OCI-LY7 (cell line): ENCODE results near the gene NUP62. TPM values are rescaled to one million over a fixed set of nuclear protein-coding genes. Genes with fewer than 3 reads are reported as not detected.

Experiments used
- BruUV-seq: library from RNA; stranded (reverse); fragments of 400-500 nt; replicated peaks from 2 replicates; lab custom pipeline; 2021; lab: Mats Ljungman, UMichigan
- CTCF ChIA-PET: fragments of 300-600 bp; sonication (Branson Sonifier 250); formaldehyde crosslinking; loops from one replicate; lab custom pipeline; 2022; ENCODE audit warnings: antibody characterized with exemption; ENCODE audit not compliant: unreplicated experiment; lab: Charles Lee
- POLR2A ChIA-PET: fragments of 300-600 bp; sonication (Branson Sonifier 250); formaldehyde crosslinking; loops from one replicate; lab custom pipeline; 2022; ENCODE audit warnings: antibody characterized with exemption; lab: Charles Lee
- DNase-seq: peaks from one replicate; pipeline ENCODE4 v3.0.0-alpha.2; 2015; ENCODE audit warnings: low spot score
- H2AFZ ChIP-seq: fragments of 200-600 bp; sonication (generic), shearing (Covaris generic); 2 replicates; pipeline ENCODE4 v1.6.1; 2014; ENCODE audit warnings: mild to moderate bottlenecking, antibody characterized with exemption, low read length, moderate library complexity
- H3K27ac ChIP-seq: fragments of 200-600 bp; sonication (generic); 2 replicates; pipeline ENCODE4 v1.5.1; 2014; ENCODE audit warnings: mixed run types, low read depth, mild to moderate bottlenecking, moderate library complexity, low read length, inconsistent platforms; ENCODE audit not compliant: poor library complexity, severe bottlenecking
- H3K36me3 ChIP-seq: fragments of 200-600 bp; sonication (generic); 2 replicates; pipeline ENCODE4 v1.6.1; 2014; ENCODE audit warnings: mild to moderate bottlenecking, antibody characterized with exemption, low read length, moderate library complexity, mixed read lengths; ENCODE audit not compliant: insufficient read depth
- H3K4me1 ChIP-seq: fragments of 200-600 bp; sonication (generic); 2 replicates; pipeline ENCODE4 v1.5.1; 2014; ENCODE audit warnings: mild to moderate bottlenecking, low read length; ENCODE audit not compliant: insufficient read depth, poor library complexity, severe bottlenecking
- H3K4me2 ChIP-seq: fragments of 200-600 bp; sonication (generic); 2 replicates; pipeline ENCODE4 v1.6.1; 2014; ENCODE audit warnings: mild to moderate bottlenecking, low read length
- H3K4me3 ChIP-seq: fragments of 200-600 bp; sonication (generic); 2 replicates; pipeline ENCODE4 v1.5.1; 2014; ENCODE audit warnings: mild to moderate bottlenecking, low read depth, low read length; ENCODE audit not compliant: poor library complexity, severe bottlenecking
- H3K79me2 ChIP-seq: fragments of 200-600 bp; sonication (generic); 2 replicates; pipeline ENCODE4 v1.6.1; 2016; ENCODE audit warnings: low read depth, mild to moderate bottlenecking, low read length, moderate library complexity, mixed read lengths; ENCODE audit not compliant: insufficient read depth
- H3K9me2 ChIP-seq: fragments of 200-600 bp; sonication (generic); 2 replicates; pipeline ENCODE4 v1.6.1; 2016; ENCODE audit warnings: mild to moderate bottlenecking, low read length, mixed read lengths; ENCODE audit not compliant: insufficient read depth
- H3K9me3 ChIP-seq: fragments of 200-600 bp; sonication (generic); 2 replicates; pipeline ENCODE4 v1.6.1; 2014; ENCODE audit warnings: mild to moderate bottlenecking, mixed run types, low read length, mixed read lengths
- H4K20me1 ChIP-seq: fragments of 200-600 bp; sonication (generic); 2 replicates; pipeline ENCODE4 v1.6.1; 2014; ENCODE audit warnings: mild to moderate bottlenecking, antibody characterized with exemption, low read length, moderate library complexity, mixed read lengths; ENCODE audit not compliant: insufficient read depth
- EZH2phosphoT487 ChIP-seq: fragments of 200-600 bp; sonication (generic); IDR thresholded peaks from 2 replicates; pipeline ENCODE4 v1.6.1; 2018; ENCODE audit warnings: low read depth, borderline replicate concordance, mild to moderate bottlenecking, mixed run types, antibody characterized with exemption, low read length, moderate library complexity, mixed read lengths
- intact Hi-C: fragments of 100-400 bp; cut with micrococcal nuclease; formaldehyde crosslinking; loops from one replicate; pipeline ENCODE4 v1.10.0; 2022; ENCODE audit not compliant: unreplicated experiment
- total RNA-seq, 2 experiments: library from RNA; depleted of rRNA in 1 of 2; stranded (reverse); fragments of >200 nt in 1 of 2; shearing (Covaris generic) in 1 of 2; gene quantifications; 2 replicates each; pipeline ENCODE4 v1.2.3, GENCODE V29; 2014 to 2022
- TF ChIP-seq, protein P1 (sequence below): fragments of 200-600 bp; sonication (generic); conservative IDR thresholded peaks from 2 replicates; pipeline ENCODE4 v1.5.1; 2014; ENCODE audit warnings: mild to moderate bottlenecking, antibody characterized with exemption, low read length, moderate library complexity, mixed read lengths

NUP62 gene
- total RNA-seq, 2 experiments from 2014 or later, result 75.6 to 76.3 TPM

DNA sequence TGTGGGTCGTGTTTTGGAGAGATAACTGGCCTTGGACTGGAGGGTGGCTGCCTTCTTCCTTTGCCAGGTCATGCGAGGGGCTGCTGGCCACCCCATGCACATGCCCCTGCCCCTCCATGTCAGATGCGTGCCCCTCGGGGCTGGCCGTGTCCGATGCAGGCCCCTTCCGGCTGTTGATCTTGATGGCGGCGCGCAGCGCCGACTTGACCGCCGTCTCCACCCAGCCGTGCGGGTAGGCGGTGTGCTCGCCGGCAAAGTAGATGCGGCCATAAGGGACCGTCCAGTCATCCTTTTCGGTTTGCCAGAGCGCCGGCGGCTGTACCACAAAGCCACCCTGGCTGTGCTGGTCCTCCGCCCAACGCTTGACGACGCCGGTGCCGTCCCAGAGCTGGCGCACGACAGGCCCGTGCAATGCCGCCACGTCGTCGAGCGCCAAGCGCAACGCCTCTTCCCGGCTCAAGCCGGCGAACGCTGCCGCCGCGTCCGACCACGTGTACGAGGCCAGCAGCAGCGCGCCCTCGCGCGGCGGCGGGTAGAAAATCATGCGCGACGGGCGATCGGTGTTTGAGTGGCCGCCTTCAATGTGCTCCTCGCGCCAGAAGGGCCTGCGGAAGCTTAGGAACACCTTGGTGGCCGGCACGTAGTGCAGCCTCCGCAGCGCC, 39.5 kb downstream of the NUP62 start:
- no peak for TF ChIP-seq EZH2phosphoT487
- TF ChIP-seq, protein P1, sequence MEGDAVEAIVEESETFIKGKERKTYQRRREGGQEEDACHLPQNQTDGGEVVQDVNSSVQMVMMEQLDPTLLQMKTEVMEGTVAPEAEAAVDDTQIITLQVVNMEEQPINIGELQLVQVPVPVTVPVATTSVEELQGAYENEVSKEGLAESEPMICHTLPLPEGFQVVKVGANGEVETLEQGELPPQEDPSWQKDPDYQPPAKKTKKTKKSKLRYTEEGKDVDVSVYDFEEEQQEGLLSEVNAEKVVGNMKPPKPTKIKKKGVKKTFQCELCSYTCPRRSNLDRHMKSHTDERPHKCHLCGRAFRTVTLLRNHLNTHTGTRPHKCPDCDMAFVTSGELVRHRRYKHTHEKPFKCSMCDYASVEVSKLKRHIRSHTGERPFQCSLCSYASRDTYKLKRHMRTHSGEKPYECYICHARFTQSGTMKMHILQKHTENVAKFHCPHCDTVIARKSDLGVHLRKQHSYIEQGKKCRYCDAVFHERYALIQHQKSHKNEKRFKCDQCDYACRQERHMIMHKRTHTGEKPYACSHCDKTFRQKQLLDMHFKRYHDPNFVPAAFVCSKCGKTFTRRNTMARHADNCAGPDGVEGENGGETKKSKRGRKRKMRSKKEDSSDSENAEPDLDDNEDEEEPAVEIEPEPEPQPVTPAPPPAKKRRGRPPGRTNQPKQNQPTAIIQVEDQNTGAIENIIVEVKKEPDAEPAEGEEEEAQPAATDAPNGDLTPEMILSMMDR, result peak; percentile 72
- H2AFZ ChIP-seq, result peak overlapping the region; percentile 5; the same call in 1 of the 2 replicates
- no peaks in the 10 kb centered on the region for H3K9me2 ChIP-seq
- intact Hi-C loops, result no loop called here
- peaks cover 5% of the 10 kb centered on the region for H3K4me1 ChIP-seq
- no TSS peak for BruUV-seq
- H4K20me1 ChIP-seq, result no peaks in the 10 kb centered on the region
- H3K27ac ChIP-seq, result no peak overlapping the region
- no peaks in the 10 kb centered on the region for H3K79me2 ChIP-seq
- CTCF ChIA-PET, result no interaction called here
- DNase-seq, result peak; percentile 58
- peak overlapping the region; percentile 87 for H3K4me2 ChIP-seq
- H3K4me3 ChIP-seq, result peak overlapping the region; percentile 60
- no peaks in the 10 kb centered on the region for H3K36me3 ChIP-seq
- no peaks in the 10 kb centered on the region for H3K9me3 ChIP-seq
- POLR2A ChIA-PET, result no interaction called here

DNA sequence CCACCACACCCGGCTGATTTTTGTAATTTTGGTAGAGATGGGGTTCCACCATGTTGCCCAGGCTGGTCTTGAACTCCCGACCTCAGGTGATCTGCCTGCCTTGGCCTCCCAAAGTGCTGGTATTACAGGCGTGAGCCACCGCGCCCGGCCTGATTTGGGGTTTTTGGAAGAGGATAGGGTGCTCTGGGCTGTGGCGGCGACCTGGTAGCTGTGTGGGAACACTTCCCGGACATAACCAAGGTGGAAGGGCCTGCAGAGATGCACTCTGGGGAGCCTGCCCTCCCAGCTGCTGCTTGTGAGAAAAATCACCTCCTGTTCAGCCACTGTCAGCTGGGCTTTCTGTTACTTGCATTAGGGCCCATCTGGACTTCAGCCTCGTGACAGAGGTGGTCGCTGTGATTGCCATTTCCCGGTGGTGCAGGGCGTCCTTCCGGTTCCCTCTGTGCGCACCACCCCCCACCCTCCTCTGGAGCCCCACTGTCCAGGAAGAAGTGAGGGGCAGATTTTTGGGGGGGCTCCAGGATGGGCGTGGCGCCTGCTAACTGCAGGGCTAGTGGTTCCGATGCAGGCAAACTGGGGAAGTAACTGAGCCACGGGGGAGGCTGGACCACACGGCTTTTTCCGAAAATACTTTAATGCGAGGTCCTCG, 40.1 kb downstream of the NUP62 start:
- no peak overlapping the region for H2AFZ ChIP-seq
- H3K4me3 ChIP-seq, result no peak overlapping the region
- no peaks in the 10 kb centered on the region for H3K9me3 ChIP-seq
- no peaks in the 10 kb centered on the region for H3K79me2 ChIP-seq
- H3K36me3 ChIP-seq, result no peaks in the 10 kb centered on the region
- H3K4me2 ChIP-seq, result no peak overlapping the region
- peaks cover 5% of the 10 kb centered on the region for H3K4me1 ChIP-seq
- ChIA-PET POLR2A (no interaction called here), CTCF (no interaction called here)
- no peaks in the 10 kb centered on the region for H3K9me2 ChIP-seq
- intact Hi-C loops, result no loop called here
- no peak for DNase-seq
- no TSS peak for BruUV-seq
- TF ChIP-seq, protein P1, result no peak
- TF ChIP-seq EZH2phosphoT487, result no peak
- H3K27ac ChIP-seq, result no peak overlapping the region
- H4K20me1 ChIP-seq, result no peaks in the 10 kb centered on the region

DNA sequence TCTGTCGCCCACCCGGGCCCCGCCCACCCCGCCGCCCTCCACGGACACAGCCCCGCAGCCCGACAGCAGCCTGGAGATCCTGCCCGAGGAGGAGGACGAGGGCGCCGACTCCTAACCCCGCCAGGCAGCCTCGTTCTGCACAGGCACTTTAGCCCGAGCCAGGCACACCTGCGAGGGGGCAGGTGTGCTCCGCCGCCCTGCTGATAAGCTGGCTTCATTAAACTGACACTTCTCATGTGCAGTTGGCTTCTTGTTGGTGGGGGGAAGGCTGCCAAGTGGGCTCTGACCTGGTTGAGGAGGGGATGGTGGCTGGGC, 40.8 kb downstream of the NUP62 start:
- intact Hi-C loops, result no loop called here
- H3K9me2 ChIP-seq, result no peaks in the 10 kb centered on the region
- H3K4me1 ChIP-seq, result peaks cover 5% of the 10 kb centered on the region
- ChIA-PET POLR2A (no interaction called here), CTCF (no interaction called here)
- H3K79me2 ChIP-seq, result no peaks in the 10 kb centered on the region
- H3K27ac ChIP-seq, result no peak overlapping the region
- H3K9me3 ChIP-seq, result no peaks in the 10 kb centered on the region
- H3K36me3 ChIP-seq, result peaks cover 2% of the 10 kb centered on the region
- H4K20me1 ChIP-seq, result no peaks in the 10 kb centered on the region
- no TSS peak for BruUV-seq
- no peak overlapping the region for H2AFZ ChIP-seq
- TF ChIP-seq EZH2phosphoT487, result no peak
- TF ChIP-seq, protein P1, result no peak
- H3K4me3 ChIP-seq, result no peak overlapping the region
- DNase-seq, result no peak
- H3K4me2 ChIP-seq, result no peak overlapping the region
